NCI-H1694 treated with DMSO at 0.1 percent for 48 hours (cell line): ENCODE measurements around the gene CEP68.

Source experiments
- DNase-seq: peaks from one replicate; lab custom pipeline; 2025; lab: John Stamatoyannopoulos, UW

CEP68 gene

DNA sequence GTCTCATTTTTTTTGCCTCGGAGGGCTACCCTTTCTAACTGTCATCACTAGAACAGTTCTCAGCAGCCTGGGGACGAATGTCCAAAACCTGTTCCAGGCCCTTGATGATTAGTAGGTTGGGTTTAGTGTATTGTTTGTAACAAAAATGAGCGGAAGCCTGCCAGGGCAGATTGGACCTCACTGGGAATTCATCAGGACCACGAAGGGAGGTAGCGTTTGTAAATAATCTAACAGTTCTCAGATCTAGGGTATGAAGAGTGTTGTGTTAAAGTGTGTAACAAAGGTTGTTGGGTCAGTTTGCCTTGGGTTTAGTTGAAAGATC is 799 bp downstream of the CEP68 start:
- peak; percentile 9 for DNase-seq

DNA sequence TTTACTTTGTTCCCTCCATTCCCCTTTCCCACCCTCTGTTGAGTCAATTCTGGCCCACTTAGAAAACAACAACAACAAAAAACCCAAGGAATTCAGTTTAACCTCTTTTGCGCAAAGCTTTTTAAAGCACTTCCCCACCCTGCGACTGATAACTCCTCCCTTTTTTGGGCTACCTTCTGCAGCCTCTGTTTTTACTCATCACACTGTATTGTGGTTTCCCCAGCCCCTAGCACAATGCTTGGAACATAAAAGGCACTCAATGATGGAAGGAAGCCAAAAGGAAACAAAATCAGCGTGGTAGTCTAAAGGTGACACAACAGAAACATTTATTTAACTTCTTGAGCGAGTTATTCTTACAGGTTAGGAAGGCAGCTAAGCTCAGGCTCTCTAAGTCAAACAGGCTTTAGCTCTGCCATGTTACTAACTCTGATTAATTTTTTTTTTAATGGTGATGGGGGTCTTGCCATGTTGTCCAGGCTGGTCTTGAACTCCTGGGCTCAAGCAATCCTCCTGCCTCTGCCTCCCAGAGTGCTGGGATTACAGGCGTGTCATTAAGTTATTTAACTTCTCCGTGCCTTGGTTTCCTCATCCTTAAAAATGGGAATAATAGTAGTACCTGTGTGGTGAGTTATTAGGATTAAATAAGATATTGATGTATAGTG is 1.3 kb downstream of the CEP68 start:
- DNase-seq = no peak

DNA sequence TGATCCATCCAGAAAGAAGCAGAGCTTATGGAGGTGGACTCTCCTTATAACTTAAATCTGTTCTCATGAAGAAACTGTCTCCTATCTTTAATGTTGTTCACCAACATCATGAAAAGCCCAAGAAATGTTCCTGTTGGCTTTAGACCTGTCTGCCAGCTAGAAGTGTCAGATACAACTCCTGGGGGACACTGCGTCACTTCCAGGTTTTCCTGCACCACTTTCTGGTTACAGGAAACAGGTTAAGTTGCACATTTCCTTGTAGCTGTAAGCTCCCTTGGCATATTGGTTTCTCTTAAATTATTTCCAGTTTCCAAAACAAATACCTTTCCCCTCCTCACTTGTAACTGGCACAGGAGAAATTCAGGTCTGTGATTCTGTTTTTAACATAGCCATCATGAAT is 2.9 kb downstream of the CEP68 start:
- DNase-seq = no peak

DNA sequence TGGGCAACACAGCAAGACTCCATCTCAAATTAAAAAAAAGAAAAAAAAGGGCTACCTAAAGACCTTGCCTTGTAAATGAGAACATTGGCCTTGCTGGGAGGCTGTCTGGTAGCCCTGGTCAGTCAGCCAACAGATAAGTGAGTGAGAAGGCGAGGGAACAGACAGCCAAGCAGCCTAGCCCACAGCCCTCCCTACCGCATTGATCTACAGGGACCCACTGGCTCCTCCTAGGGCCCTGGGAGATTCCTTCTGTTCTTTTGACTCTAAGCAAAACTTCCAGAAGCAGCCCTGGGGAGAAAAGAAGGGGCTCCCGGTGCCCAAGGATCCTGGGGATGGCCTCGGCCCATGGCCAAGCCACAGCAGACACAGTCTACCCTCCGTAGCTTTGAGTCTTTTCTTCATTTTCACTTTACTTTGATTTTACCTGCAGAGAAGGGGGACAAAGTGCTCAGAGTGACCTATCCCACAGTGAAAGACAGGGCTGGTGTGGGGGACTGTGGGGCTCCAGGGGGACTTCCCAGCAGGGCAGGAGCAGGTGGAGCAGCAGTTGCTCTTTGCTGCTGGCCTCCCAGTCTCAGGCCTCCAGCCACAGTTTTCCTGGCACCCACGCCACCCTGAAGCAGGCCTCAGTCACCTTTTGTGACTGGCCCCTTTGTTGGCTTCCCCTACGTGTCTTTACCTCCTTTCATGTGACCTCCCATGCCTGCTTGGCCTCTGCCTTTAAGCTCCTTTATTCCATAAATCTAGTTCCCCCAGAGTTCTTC is 5.1 kb downstream of the CEP68 start:
- DNase-seq = no peak

DNA sequence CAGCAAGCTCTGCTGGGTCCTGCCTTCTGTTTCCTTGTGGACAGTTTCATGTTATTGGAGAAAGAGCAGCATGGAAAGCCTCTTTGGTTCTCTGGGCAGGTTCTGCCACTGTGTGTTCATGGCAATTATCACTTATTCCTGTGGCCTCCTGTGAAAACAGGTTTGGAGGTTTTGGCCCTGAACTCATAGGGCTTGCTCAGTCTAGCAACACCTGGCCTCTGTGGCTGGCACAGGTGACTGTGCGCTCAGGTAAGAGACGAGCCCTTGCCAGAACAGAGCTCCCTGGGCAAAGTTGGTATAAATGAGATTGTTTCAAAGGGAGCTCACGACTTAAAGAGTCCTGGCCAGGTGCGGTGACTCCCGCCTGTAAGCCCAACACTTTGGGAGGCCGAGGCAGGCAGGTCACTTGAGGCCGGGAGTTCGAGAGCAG is 5.7 kb downstream of the CEP68 start:
- no peak for DNase-seq

DNA sequence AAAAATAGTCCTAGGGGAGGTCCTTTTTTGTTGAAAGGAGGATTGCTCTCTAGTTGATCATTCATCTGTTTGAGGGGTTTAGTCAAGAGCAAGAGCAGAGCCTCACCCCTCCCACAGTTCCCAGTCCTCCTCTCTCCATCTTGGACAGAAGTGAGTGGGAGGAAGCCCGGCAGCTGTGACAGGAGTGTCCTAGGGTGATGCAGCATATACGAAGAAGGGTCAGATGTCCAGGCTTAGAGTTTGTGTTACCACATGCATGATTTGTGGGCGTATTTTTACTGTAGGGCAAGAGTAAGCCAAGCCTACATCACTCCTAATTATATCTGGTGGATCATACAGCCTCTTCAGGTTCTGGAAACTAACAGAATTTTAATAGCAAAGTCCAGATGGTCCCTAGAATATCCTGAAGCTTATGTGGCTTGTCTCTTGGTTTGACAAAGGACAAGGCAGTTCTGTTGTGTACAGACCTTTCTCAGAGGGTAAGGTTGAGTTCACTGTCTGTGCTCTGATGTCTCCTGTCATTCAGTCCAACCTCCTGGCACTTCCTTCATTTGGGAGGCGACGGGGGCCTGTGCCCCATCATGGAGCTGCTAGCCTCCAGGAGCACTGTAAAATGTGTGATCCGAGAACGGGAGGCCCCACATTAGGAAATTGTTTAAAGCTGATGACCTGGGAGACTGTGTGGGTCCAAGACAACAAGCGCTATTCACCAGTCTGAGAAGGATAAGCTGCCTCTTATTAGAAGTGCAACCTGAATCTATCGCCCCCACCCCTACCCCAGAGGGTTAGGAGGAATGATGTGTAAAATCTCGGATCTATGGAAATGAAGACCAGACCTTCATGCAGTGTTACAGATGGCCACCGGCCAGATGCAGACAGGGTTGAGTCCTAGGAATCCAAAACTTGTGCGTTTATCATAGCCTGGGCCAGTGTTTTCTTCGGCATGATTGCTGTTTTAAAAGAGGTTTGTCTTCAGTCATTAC is 6.9 kb downstream of the CEP68 start:
- no peak for DNase-seq

DNA sequence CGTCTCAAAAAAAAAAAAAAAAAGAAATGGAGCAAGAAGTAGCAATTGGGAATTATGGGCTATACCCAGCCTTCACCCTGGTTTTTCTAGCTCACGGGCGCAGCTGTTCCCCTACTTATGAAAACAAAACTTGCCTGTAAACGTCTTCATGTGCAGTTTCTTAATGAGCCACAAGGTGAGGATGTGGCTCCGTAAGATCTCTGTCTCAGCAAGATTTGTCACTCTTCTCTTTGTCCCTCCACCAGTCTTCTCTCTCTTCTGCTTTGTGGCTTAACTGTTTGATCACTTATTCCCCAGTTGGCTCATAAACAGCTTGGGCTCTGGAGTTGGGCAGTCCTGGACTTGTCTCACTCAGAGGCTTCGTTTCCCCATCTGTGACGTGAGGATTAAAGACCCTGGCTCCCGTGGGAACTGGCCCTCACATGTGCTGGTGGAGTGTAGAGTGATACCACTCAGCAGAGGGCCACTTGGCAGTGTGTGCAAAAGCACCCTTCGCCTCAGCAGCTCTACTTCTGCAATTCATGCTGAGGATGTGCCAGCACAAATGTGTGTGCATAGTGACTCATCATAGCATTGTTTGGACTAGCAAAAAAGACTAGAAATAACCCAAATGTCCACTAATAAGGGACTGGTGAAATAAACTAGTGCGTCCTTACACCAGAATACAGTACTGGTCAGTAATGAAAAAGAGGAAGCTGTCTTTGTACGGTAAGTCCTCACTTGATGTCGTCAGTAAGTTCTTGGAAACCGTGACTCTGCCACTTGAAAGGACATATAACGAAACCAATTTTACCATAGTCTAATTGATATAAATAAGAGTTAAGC is 8.7 kb downstream of the CEP68 start:
- DNase-seq = peak; percentile 88

DNA sequence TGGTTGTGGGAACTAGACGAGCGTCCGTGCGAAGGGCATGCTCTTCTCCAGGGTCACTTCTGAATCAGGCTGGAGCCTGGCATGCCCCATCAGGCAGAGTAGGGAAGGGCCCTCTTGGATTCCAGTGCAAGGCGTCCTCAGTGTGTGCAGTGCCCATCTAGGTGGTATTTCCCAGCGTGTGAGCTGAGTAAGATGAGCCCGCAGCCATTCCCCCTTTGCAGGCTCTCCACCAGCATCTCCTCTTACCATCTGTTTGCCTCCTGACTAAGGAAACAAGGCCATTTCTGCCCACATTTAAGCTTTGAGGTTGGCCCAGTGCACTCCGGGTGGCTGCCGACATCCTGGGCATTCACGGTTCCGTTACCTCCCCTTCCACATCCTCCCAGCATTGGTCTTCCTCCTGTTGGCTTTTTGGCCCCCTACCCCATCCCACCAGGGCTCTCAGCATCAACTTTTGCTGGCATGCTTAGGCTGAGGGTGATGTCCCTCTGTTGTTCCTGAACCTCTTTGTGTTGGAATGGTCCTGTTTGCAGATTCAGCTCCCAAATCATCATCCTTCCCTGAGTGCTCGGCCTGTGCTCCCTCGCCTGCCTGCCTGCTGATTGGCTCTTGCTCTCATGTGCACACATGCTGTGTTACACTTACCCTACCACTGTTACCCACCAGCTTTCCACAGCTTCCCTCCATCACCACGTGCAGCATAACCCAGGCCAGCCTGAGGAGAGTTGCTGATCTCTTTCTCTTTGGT is 11.8 kb downstream of the CEP68 start:
- DNase-seq = no peak

DNA sequence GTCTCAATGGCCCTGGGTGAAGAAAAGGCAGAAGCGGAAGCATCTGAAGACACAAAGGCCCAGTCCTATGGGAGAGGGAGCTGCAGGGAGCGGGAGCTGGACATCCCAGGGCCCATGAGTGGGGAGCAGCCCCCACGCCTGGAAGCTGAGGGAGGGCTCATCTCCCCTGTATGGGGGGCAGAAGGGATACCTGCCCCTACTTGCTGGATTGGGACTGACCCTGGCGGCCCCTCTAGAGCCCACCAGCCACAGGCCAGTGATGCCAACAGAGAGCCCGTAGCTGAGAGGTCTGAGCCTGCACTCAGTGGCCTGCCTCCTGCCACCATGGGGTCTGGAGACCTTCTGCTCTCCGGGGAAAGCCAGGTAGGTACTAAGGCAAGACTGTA is 13.2 kb downstream of the CEP68 start:
- no peak for DNase-seq

DNA sequence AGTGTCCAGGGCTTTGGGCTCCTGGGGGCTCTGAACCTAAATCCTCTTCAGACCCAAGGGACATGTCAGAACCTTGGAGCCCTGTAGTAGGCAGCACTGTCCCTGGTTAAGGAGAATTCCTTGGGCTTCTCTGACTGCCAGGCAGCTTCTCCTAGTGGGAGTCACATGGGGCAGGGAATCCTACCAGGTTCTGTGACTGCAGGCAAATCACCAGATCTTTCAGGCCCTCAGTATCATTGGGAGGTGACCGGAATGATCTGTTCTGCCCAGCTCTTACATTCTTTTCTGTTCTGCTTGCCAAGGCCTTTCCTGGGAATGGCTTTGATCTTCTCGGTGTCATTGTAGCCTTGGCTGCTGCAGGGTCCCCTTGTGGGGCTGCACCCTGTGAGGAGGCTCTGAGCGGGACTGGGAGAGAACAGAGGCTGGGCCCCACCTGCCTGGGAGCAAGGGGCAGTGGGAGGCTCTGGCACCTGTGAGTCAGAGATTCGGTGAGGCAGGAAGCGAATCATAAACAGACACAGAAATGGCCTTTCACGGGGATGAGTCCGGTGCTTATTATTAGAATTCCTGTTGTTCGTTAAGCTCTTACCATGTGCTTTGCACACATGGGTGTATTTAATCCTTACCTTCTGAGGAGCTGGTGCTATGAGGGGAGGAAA is 14.1 kb downstream of the CEP68 start:
- DNase-seq = no peak

DNA sequence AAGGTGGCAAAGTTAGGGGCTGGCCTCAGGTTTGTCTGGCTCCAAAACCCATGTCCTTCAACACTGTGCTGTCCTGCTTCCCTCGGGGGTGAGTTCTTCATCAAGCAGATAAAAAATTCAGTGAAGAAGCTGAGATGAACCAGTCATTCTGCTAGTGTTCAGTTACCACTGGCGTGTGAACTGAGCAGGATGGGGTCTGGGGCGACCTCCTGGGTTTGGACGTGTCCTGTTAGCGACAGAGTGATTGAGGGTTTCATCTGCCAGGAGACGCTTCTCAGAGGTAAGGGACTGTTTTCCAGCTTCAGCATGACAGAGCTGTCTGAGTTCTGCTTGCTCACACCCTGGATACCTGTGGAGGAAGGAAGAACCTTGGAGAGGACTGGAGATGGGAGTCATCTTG is 14.6 kb downstream of the CEP68 start:
- no peak for DNase-seq

DNA sequence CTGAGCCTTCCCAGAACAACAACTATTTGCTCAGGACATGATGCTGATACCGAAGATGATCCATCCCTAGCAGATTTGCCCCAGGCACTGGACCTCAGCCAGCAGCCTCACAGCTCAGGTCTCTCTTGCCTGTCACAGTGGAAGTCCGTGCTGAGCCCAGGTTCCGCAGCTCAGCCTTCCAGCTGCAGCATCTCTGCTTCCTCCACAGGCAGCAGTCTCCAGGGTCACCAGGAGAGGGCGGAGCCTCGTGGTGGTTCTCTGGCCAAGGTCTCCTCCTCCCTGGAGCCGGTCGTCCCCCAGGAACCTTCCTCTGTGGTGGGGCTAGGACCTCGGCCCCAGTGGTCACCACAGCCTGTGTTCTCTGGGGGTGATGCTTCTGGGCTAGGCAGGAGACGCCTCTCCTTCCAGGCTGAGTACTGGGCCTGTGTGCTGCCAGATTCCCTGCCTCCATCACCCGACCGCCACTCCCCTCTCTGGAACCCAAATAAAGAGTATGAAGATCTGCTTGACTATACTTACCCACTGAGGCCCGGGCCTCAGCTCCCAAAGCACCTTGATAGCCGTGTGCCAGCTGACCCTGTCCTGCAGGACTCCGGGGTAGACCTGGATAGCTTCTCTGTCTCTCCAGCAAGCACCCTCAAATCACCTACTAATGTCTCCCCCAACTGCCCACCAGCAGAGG is 15.4 kb downstream of the CEP68 start:
- no peak for DNase-seq

DNA sequence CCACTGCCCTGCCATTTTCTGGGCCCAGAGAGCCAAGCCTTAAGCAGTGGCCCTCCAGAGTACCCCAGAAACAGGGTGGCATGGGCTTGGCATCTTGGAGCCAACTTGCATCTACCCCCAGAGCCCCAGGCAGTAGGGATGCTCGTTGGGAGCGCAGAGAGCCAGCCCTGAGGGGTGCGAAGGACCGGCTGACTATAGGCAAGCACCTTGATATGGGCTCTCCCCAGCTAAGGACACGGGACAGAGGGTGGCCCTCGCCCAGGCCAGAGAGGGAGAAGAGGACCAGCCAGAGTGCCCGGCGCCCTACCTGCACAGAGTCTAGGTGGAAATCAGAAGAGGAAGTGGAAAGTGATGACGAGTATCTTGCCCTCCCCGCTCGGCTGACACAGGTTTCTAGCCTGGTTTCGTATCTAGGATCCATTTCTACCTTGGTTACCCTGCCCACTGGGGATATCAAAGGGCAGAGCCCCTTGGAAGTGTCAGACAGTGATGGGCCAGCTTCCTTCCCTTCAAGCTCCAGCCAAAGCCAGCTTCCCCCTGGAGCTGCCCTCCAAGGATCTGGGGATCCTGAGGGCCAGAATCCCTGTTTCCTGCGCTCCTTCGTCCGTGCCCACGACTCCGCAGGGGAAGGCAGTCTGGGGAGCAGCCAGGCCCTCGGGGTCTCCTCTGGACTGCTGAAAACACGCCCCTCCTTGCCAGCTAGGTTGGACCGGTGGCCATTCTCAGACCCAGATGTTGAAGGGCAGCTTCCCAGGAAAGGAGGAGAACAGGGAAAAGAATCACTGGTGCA is 16.2 kb downstream of the CEP68 start:
- DNase-seq = no peak

DNA sequence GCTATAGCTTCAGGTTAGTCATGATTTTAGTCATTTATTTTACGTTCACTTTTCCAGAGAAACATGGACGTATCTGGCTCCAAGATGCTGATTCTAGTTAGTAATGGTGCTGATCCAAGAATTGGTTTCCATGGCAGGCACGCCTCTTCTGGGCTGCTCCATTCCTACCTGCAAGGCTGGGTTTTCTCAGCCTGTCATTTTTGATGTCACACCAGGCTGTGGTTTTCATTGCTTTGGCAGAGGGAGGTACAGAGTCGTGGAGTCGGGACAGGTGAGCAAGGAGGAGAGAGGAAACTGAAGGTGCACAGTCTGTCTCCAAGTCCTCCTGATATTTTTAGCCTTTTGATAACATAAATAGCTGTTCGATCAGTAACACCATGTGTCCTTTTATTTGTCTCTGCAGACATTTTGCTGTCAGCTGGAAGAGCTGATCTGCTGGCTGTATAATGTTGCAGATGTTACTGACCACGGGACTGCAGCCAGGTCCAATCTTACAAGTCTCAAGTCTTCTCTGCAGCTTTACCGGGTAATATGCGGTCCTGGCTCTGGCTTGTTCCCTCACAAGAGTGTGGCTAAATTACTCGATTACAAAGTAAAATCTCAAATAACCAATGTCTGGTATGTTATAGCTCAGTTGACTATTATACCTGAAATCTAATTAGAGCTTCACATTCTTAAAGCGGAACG is 17.8 kb downstream of the CEP68 start:
- DNase-seq = no peak

DNA sequence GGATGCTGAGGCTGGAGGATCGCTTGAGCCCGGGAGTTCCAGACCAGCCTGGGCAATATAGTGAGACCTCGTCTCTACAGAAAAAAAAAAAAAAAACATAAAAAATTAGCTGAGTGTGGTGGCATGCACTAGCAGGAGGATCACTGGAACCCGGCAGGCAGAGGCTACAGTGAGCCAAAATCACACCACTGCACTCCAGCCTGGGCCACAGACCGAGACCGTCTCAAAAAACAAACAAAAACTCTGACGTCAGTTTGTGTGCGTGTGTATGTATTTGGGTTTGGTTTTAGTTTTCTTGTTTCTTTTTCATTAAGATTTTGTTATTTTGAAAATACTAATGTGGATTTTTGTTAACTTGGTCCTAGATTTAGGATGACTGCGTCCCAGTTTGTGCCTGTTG is 19.0 kb downstream of the CEP68 start:
- no peak for DNase-seq

DNA sequence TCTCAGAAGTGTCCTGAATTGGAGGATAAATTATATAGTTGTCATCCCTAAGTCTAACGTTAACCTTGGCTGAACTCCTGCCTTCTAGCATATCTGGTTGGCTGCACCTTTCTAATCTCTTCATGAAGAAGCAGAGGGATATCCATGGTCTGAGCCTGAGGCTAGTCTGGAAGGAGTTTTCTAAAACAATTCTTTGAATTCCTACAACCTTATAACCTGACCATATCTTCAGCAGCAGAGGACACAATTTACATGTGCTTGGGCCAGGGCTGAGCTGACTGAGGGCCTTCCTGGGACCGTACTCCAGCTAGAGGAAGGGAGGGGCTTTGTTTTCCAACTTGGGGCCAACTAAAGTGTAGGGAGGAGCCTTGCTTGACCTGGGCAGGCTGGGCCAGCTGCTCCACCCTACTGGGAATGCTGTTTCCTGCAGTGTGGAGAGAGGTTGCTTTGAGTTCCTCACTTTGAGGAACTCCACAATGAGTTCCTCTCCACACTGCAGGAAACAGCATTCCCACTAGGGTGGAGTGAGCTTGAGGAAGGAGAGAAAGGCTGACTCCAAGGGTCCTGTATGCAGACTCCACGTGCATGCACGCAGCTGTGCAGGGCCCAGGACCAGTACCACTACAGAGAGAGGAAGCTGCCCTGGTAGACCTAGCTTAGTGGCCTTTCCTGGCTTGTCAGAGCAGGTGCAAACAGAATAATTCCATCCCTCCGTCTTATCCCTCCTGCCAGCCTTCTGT is 19.6 kb downstream of the CEP68 start:
- no peak for DNase-seq

DNA sequence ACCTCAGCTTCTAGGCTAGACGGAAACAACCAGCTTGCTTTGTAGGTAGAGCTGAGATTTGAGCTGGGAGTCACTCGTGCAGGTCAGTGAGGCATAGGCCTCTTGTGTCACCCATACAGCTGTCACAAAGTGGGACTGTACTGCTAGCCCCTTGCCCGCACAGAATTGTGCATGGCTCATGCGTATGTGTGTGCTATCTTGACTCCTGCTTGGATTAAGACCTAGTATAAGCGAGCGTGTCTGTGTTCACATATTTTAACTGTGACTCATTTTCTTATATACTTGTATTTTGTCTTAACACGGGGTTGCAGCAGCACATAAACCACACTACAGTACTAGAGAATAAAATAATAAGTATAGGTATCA is 20.1 kb downstream of the CEP68 start:
- DNase-seq = no peak

DNA sequence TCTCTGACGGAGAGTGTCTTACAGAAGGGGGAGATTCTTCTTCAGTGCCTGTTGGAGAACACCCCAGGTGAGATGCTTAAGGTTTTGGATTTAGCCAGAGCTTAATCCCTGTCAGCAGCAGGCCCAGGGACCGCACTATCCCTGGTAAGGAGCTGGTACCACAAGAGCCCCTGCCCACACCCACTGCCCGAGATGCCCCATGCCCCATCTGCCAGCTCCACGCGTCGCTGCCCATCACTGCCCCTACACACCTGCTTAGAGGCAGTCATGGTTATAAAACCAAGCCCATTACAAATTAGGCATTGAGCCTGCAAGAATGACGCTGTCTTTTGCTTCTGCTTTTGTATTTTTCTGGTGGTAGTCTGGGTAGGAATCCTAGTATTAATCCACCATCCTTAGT is 21.7 kb downstream of the CEP68 start:
- no peak for DNase-seq
